ENCODE results near the gene MRPS6. TPM values are rescaled to one million over a fixed set of nuclear protein-coding genes. Genes with fewer than 3 reads are reported as not detected.

Gene MRPS6
- total RNA-seq, 1 experiment from 2014 or later, result 41.0 TPM

DNA sequence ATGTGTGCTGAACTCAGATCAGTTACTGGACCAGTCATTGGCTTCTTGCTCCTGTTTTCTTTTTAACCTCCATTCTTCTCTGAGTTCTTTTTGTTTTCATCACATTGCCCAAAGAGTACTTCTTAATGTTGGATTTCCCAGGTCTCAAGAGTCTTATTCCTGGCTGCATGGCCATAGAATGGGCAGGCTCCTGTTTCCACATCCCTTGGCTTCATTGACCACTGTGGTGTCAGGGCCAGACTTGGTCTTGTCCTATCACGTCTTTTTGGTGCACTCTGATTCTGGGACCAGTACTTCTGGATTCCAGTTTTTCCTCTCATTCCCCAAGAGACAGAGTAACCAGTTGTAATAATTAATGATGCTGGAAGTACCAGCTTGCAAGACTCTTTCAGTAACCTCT, 41.8 kb downstream of the MRPS6 start:
- POLR2A ChIA-PET (ENCODE audit: unreplicated experiment), result no interaction called here
- Histone ChIP-seq H3K4me2 (no peak overlapping the region), H2AFZ (no peak overlapping the region), H3K27me3 (ENCODE audit: insufficient read depth, low read depth) (no peaks in the 10 kb centered on the region), H3K9me2 (ENCODE audit: insufficient read depth) (no peaks in the 10 kb centered on the region), H3F3A (ENCODE audit: insufficient read depth, low read depth) (no peaks in the 10 kb centered on the region), H3K36me3 (ENCODE audit: low read depth) (no peaks in the 10 kb centered on the region), H4K20me1 (ENCODE audit: insufficient read depth) (no peaks in the 10 kb centered on the region), H3K4me1 (replicated peaks; ENCODE audit: insufficient read depth) (no peaks in the 10 kb centered on the region), H3K27ac (no peak overlapping the region), H3K9me3 (ENCODE audit: insufficient read depth, low read depth) (no peaks in the 10 kb centered on the region), H3K79me2 (ENCODE audit: low read depth) (no peaks in the 10 kb centered on the region; the same call in 1 of the 2 replicates), H3K4me3 (no peak overlapping the region)
- TF ChIP-seq, protein P1, sequence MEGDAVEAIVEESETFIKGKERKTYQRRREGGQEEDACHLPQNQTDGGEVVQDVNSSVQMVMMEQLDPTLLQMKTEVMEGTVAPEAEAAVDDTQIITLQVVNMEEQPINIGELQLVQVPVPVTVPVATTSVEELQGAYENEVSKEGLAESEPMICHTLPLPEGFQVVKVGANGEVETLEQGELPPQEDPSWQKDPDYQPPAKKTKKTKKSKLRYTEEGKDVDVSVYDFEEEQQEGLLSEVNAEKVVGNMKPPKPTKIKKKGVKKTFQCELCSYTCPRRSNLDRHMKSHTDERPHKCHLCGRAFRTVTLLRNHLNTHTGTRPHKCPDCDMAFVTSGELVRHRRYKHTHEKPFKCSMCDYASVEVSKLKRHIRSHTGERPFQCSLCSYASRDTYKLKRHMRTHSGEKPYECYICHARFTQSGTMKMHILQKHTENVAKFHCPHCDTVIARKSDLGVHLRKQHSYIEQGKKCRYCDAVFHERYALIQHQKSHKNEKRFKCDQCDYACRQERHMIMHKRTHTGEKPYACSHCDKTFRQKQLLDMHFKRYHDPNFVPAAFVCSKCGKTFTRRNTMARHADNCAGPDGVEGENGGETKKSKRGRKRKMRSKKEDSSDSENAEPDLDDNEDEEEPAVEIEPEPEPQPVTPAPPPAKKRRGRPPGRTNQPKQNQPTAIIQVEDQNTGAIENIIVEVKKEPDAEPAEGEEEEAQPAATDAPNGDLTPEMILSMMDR (conservative IDR thresholded peaks at IDR 0.05), result no peak
- CTCF ChIA-PET, result no interaction called here
- intact Hi-C loops (cut with micrococcal nuclease; ENCODE audit: unreplicated experiment), result no loop called here
- no peak for DNase-seq
- no TSS peak for BruUV-seq (replicated peaks)

GRCh38 chr21:34116569-34116968, 43.2 kb downstream of the MRPS6 start:
- H2AFZ ChIP-seq, result no peak overlapping the region
- H3K9me2 ChIP-seq (ENCODE audit: insufficient read depth), result no peaks in the 10 kb centered on the region
- H3K79me2 ChIP-seq (ENCODE audit: low read depth), result no peaks in the 10 kb centered on the region; the same call in 1 of the 2 replicates
- H3K4me2 ChIP-seq, result no peak overlapping the region
- H3K9me3 ChIP-seq (ENCODE audit: insufficient read depth, low read depth), result no peaks in the 10 kb centered on the region
- ChIA-PET POLR2A (ENCODE audit: unreplicated experiment) (interaction anchor here (0.5 kb wide), 1 partner anchor 1070 kb away, joined by 4 read pairs; no protein-coding TSS in a partner anchor), CTCF (no interaction called here)
- intact Hi-C loops (cut with micrococcal nuclease; ENCODE audit: unreplicated experiment), result no loop called here
- TF ChIP-seq EZH2 (IDR thresholded peaks at IDR 0.05; ENCODE audit: low read depth), result no peak
- TF ChIP-seq, protein P1 (conservative IDR thresholded peaks at IDR 0.05), result no peak
- no peak for DNase-seq
- BruUV-seq (replicated peaks), result no TSS peak
- H3K36me3 ChIP-seq (ENCODE audit: low read depth), result no peaks in the 10 kb centered on the region
- no peak overlapping the region for H3K27ac ChIP-seq
- H3K4me3 ChIP-seq, result no peak overlapping the region
- H4K20me1 ChIP-seq (ENCODE audit: insufficient read depth), result no peaks in the 10 kb centered on the region
- no peaks in the 10 kb centered on the region for H3K27me3 ChIP-seq (ENCODE audit: insufficient read depth, low read depth)
- H3K4me1 ChIP-seq (replicated peaks; ENCODE audit: insufficient read depth), result no peaks in the 10 kb centered on the region
- H3F3A ChIP-seq (ENCODE audit: insufficient read depth, low read depth), result no peaks in the 10 kb centered on the region

DNA sequence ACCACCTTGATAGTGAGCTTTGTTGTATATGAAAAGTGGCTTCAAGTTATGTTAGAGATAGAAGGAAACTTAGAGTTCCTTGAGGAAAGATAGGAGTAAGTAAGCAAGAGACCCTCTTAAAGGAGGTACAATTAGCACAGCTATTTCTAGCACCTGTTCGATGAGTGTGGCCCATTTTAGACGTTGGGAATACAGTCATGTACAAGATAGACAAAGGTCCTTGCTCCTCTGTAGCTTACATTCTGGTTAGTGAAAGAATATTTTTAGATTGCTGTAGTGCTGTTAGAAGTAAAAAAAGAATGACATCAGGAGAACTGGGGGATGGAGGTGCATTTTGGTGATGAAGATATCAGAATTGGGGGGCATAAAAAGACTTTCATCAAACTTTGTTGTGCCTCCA, 47.5 kb downstream of the MRPS6 start:
- H3K9me3 ChIP-seq (ENCODE audit: insufficient read depth, low read depth), result no peaks in the 10 kb centered on the region
- ChIA-PET CTCF (no interaction called here), POLR2A (ENCODE audit: unreplicated experiment) (no interaction called here)
- no peaks in the 10 kb centered on the region for H3K9me2 ChIP-seq (ENCODE audit: insufficient read depth)
- DNase-seq, result no peak
- no peak overlapping the region for H3K4me3 ChIP-seq
- no peak overlapping the region for H2AFZ ChIP-seq
- H3K27me3 ChIP-seq (ENCODE audit: insufficient read depth, low read depth), result no peaks in the 10 kb centered on the region
- no peaks in the 10 kb centered on the region for H4K20me1 ChIP-seq (ENCODE audit: insufficient read depth)
- no peak for TF ChIP-seq EZH2 (IDR thresholded peaks at IDR 0.05; ENCODE audit: low read depth)
- TF ChIP-seq, protein P1 (conservative IDR thresholded peaks at IDR 0.05), result no peak
- intact Hi-C loops (cut with micrococcal nuclease; ENCODE audit: unreplicated experiment), result no loop called here
- H3K79me2 ChIP-seq (ENCODE audit: low read depth), result no peaks in the 10 kb centered on the region
- H3K36me3 ChIP-seq (ENCODE audit: low read depth), result no peaks in the 10 kb centered on the region
- H3K27ac ChIP-seq, result no peak overlapping the region
- no TSS peak for BruUV-seq (replicated peaks)
- H3F3A ChIP-seq (ENCODE audit: insufficient read depth, low read depth), result no peaks in the 10 kb centered on the region
- no peaks in the 10 kb centered on the region for H3K4me1 ChIP-seq (replicated peaks; ENCODE audit: insufficient read depth)
- H3K4me2 ChIP-seq, result no peak overlapping the region

Data from PC-9 (cell line).